Colonic mucosa (tissue), 4 donors: Measurements from ENCODE around the gene GTPBP3. TPM values are rescaled to one million over a fixed set of nuclear protein-coding genes. Genes with fewer than 3 reads are reported as not detected.

Experiments
- DNase-seq: peaks from one replicate; pipeline ENCODE4 v3.0.0-alpha.2; 2020
- H3K27ac ChIP-seq: fragments of 200-600 bp; one replicate; pipeline ENCODE4 v1.8.0; 2021
- H3K27me3 ChIP-seq: fragments of 200-600 bp; one replicate; pipeline ENCODE4 v1.8.0; 2021
- H3K36me3 ChIP-seq: fragments of 200-600 bp; one replicate; pipeline ENCODE4 v1.8.0; 2021
- H3K4me1 ChIP-seq: fragments of 200-600 bp; one replicate; pipeline ENCODE4 v1.8.0; 2021; ENCODE audit warnings: mild to moderate bottlenecking
- H3K4me3 ChIP-seq: fragments of 200-600 bp; one replicate; pipeline ENCODE4 v1.8.0; 2021
- H3K9ac ChIP-seq, 2 donors: one replicate each; pipeline ENCODE4 v1.7.0; 2013; ENCODE audit warnings: control low read depth in 2 of 2, low read depth in 2 of 2, low read length in 2 of 2
- H3K9me3 ChIP-seq: fragments of 200-600 bp; one replicate; pipeline ENCODE4 v1.8.0; 2021
- CTCF ChIP-seq: fragments of 200-600 bp; IDR thresholded peaks from one replicate; pipeline ENCODE4 v1.8.0; 2022; ENCODE audit warnings: antibody characterized with exemption, mild to moderate bottlenecking
- intact Hi-C: fragments of 100-400 bp; cut with DNase I; formaldehyde crosslinking; loops from one replicate; pipeline ENCODE4 v1.14.1; 2022
- total RNA-seq, 2 donors: library from RNA; stranded (reverse); fragmentation: NEBNext Ultra II Directional in 1 of 2; extraction: Animal tissue kit (Norgen Biotek cat#: 25700) in 1 of 2; gene quantifications; one replicate each; pipeline ENCODE4 v1.2.1, GENCODE V29; 2021
- donor health status: healthy.
- donor health status: DM: no; HTN: no; CAD: no.
- donor health status: DM: no; HTN: no; CAD: no.

GTPBP3 gene
- total RNA-seq, 2 donors from 2014 or later: 15.4 to 26.9 TPM

- Histone ChIP-seq H3K9ac (peak overlapping the region in 1 of 2 donors; percentile 0), H3K4me3 (no peak overlapping the region), H3K9me3 (no peaks in the 10 kb centered on the region), H3K27me3 (peaks cover 10% of the 10 kb centered on the region), H3K4me1 (peaks cover 11% of the 10 kb centered on the region), H3K27ac (peak overlapping the region; percentile 73), H3K36me3 (no peaks in the 10 kb centered on the region)
- intact Hi-C loops: no loop called here
- TF ChIP-seq CTCF: no peak
- no peak for DNase-seq
These were observed 10.2 kb upstream of the GTPBP3 start for GRCh38 chr19:17327068-17327653.

- Histone ChIP-seq H3K36me3 (no peaks in the 10 kb centered on the region), H3K9me3 (no peaks in the 10 kb centered on the region), H3K4me3 (peak overlapping the region; percentile 53), H3K9ac (peak overlapping the region; percentile 34 to 66), H3K4me1 (peaks cover 11% of the 10 kb centered on the region), H3K27me3 (peaks cover 10% of the 10 kb centered on the region), H3K27ac (peak overlapping the region; percentile 73)
- intact Hi-C loops: no loop called here
- peak; percentile 89 for DNase-seq
- TF ChIP-seq CTCF: peak; percentile 30
These were observed 9.5 kb upstream of the GTPBP3 start for GRCh38 chr19:17327654-17328516.

- no peak for TF ChIP-seq CTCF
- Histone ChIP-seq H3K4me3 (peak overlapping the region; percentile 53), H3K27ac (peak overlapping the region; percentile 73), H3K27me3 (peaks cover 10% of the 10 kb centered on the region), H3K9me3 (no peaks in the 10 kb centered on the region), H3K9ac (peak overlapping the region; percentile 34 to 66), H3K4me1 (peaks cover 13% of the 10 kb centered on the region), H3K36me3 (no peaks in the 10 kb centered on the region)
- intact Hi-C loops: no loop called here
- no peak for DNase-seq
These were observed 8.6 kb upstream of the GTPBP3 start for GRCh38 chr19:17328517-17329365.

- Histone ChIP-seq H3K27me3 (peaks cover 10% of the 10 kb centered on the region), H3K36me3 (no peaks in the 10 kb centered on the region), H3K9me3 (no peaks in the 10 kb centered on the region), H3K27ac (no peak overlapping the region), H3K4me1 (peaks cover 18% of the 10 kb centered on the region), H3K4me3 (peak overlapping the region; percentile 53), H3K9ac (peak overlapping the region in 1 of 2 donors; percentile 24)
- intact Hi-C loops: no loop called here
- no peak for TF ChIP-seq CTCF
- no peak for DNase-seq
These were observed 7.7 kb upstream of the GTPBP3 start for GRCh38 chr19:17329366-17330261.
